HepG2 (cell line): Measurements from ENCODE around the gene ARHGEF1. TPM values are rescaled to one million over a fixed set of nuclear protein-coding genes. Genes with fewer than 3 reads are reported as not detected.
A peak's percentile ranks its signal among the peaks of the same experiment; 100 is the strongest.

ENCODE experiments used
- BORCS8-MEF2B ChIP-seq: sonication (generic); formaldehyde crosslinking; IDR thresholded peaks from 2 replicates; pipeline ENCODE4 v1.8.0; 2022; ENCODE audit warnings: mild to moderate bottlenecking, missing genetic modification reagents
- CENPX ChIP-seq: sonication (generic); formaldehyde crosslinking; IDR thresholded peaks from 2 replicates; pipeline ENCODE4 v1.9.0; 2021; ENCODE audit warnings: mild to moderate bottlenecking, missing genetic modification reagents, moderate library complexity
- CHD4 ChIP-seq: fragments of 200-600 bp; sonication (generic); IDR thresholded peaks from 2 replicates; pipeline ENCODE4 v1.7.0; 2017; ENCODE audit warnings: mild to moderate bottlenecking, low read length, borderline replicate concordance
- FOSL1 ChIP-seq: sonication (generic); formaldehyde crosslinking; IDR thresholded peaks from 2 replicates; pipeline ENCODE4 v1.9.0; 2021; ENCODE audit warnings: missing genetic modification reagents, borderline replicate concordance
- HOXA3 ChIP-seq: sonication (generic); formaldehyde crosslinking; IDR thresholded peaks from 2 replicates; pipeline ENCODE4 v1.5.0; 2020; ENCODE audit warnings: missing genetic modification reagents
- HOXA5 ChIP-seq: sonication (generic); formaldehyde crosslinking; IDR thresholded peaks from 2 replicates; pipeline ENCODE4 v1.4.0; 2020; ENCODE audit warnings: missing genetic modification reagents
- MAZ ChIP-seq, 2 experiments: sonication (generic) in 1 of 2; formaldehyde crosslinking in 1 of 2; IDR thresholded peaks; 2 replicates each; pipeline versions ENCODE4 v1.5.0 to v1.6.1; 2012 to 2020; ENCODE audit warnings: low read depth in 2 of 2, mild to moderate bottlenecking in 2 of 2, borderline replicate concordance in 1 of 2, improper control_type of control experiment in 1 of 2, low read length in 1 of 2, missing genetic modification reagents in 1 of 2, moderate library complexity in 1 of 2
- MTF1 ChIP-seq: sonication (generic); formaldehyde crosslinking; IDR thresholded peaks from 2 replicates; pipeline ENCODE4 v1.5.0; 2020; ENCODE audit warnings: missing genetic modification reagents
- ZNF143 ChIP-seq: sonication (generic); formaldehyde crosslinking; IDR thresholded peaks from 2 replicates; pipeline ENCODE4 v1.4.0; 2020; ENCODE audit warnings: missing genetic modification reagents
- ZNF3 ChIP-seq: IDR thresholded peaks from 2 replicates; pipeline ENCODE4 v1.7.0; 2017; ENCODE audit warnings: inconsistent platforms
- ZNF468 ChIP-seq: sonication (generic); formaldehyde crosslinking; IDR thresholded peaks from 2 replicates; pipeline ENCODE4 v1.8.0; 2022; ENCODE audit warnings: mild to moderate bottlenecking, moderate library complexity, missing genetic modification reagents
- ZNF556 ChIP-seq: sonication (generic); formaldehyde crosslinking; IDR thresholded peaks from 2 replicates; pipeline ENCODE4 v1.4.0; 2020; ENCODE audit warnings: mild to moderate bottlenecking, missing genetic modification reagents, borderline replicate concordance
- ZNF569 ChIP-seq: sonication (generic); formaldehyde crosslinking; IDR thresholded peaks from 2 replicates; pipeline ENCODE4 v1.5.0; 2020; ENCODE audit warnings: mild to moderate bottlenecking, missing genetic modification reagents, moderate library complexity, borderline replicate concordance
- ZNF720 ChIP-seq: sonication (generic); formaldehyde crosslinking; IDR thresholded peaks from 2 replicates; pipeline ENCODE4 v1.4.0; 2020; ENCODE audit warnings: missing genetic modification reagents
- polyA plus RNA-seq, 8 experiments: library from polyadenylated mRNA; depleted of rRNA in 3 of 8; stranded (reverse) in 7 of 8; unstranded in 1 of 8; fragments of >200 nt; fragmentation: Illumina TruSeq in 4 of 8; extraction: Trizol in 4 of 8; gene quantifications; 2 replicates each; pipeline versions ENCODE4 v1.2.1 to v1.2.3, GENCODE V29; 2011 to 2016; ENCODE audit warnings: low read depth in 4 of 8, missing spikeins in 1 of 8, mixed read lengths in 1 of 8; ENCODE audit not compliant: insufficient read depth in 1 of 8
- total RNA-seq, 5 experiments: library from RNA; depleted of rRNA; stranded (reverse); fragments of >200 nt; fragmentation: Illumina TruSeq; extraction: Trizol; gene quantifications; 2 replicates each; pipeline ENCODE4 v1.2.3, GENCODE V29; 2016; ENCODE audit warnings: low read depth in 1 of 5
- TF ChIP-seq, protein P1 (sequence below): sonication (generic); formaldehyde crosslinking; IDR thresholded peaks from 2 replicates; pipeline ENCODE4 v1.5.1; 2020; ENCODE audit warnings: mild to moderate bottlenecking, missing genetic modification reagents, borderline replicate concordance
- TF ChIP-seq, protein P2 (sequence below): IDR thresholded peaks from 2 replicates; pipeline ENCODE4 v1.6.1; 2012; ENCODE audit warnings: inconsistent platforms
- TF ChIP-seq, protein P3 (sequence below): sonication (generic); formaldehyde crosslinking; IDR thresholded peaks from 2 replicates; pipeline ENCODE4 v1.8.1; 2023; ENCODE audit warnings: mild to moderate bottlenecking, inconsistent platforms, moderate library complexity, missing genetic modification reagents, borderline replicate concordance
- TF ChIP-seq, protein P4 (sequence below): IDR thresholded peaks from 2 replicates; pipeline ENCODE4 v1.6.1; 2012; ENCODE audit warnings: low read length, improper control_type of control experiment
- TF ChIP-seq, protein P5 (sequence below): sonication (generic); formaldehyde crosslinking; IDR thresholded peaks from 2 replicates; pipeline ENCODE4 v1.4.0; 2020; ENCODE audit warnings: missing genetic modification reagents

ARHGEF1 gene
- total and polyA plus RNA-seq, 2 of the 13 experiments (the other 11 are each of a cell fraction or from before 2014, with no cell fraction given): 33.7 to 34.7 TPM

DNA sequence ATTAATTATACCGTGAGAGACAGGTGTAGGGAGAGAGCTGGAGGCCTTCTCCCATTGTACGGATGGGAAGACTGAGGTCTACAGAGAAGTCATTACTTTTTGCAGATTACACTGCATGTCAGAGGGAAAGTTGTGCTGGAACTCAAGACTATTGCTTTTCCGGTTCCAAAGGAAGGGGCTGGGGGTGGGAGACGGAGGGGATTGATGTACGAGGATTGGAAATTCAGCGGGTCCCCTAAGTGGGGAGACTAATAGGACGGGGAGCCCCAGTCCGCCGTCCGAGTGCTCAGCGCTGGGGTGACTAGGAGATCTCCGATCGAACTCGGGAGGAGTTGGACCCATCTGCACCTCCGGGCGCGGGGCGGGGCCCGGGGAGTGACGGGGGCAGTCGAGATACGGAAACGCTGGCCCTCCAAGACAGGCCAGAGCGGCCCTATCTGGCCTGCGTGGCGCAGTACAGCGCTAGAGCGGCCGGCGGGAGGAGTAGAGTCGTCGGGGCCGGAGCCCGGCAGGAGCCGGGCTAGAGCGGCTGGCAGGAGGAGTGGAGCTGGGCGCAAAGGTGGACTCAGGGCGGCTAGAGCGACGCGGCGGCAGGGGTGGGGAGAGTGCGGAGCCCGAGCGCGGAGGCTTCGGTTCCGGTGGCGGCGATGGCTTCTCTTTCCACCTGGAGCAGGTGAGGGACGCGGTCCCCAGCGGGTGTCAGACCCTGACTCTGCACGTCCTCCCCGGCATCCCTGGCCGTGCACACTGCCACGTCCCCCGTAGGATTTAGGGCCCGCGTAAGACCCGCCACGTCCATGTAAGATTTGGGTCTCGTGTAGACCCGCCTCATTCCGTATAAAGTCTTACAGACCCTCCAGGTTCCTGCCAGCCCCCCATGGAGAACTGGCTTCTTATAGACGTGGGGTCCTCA lies 1.1 kb downstream of the ARHGEF1 start (continued):
- TF ChIP-seq MAZ (IDR thresholded peaks at IDR 0.05; ENCODE audit: borderline replicate concordance, low read depth, low read length) (peak; percentile 96), MAZ (CRISPR knock-in tag; IDR thresholded peaks at IDR 0.05; ENCODE audit: low read depth) (peak; percentile 97), ZNF720 (CRISPR knock-in tag) (no peak), CENPX (CRISPR knock-in tag) (no peak), ZNF3 (CRISPR knock-in tag) (no peak), ZNF143 (CRISPR knock-in tag) (peak; percentile 72), HOXA3 (CRISPR knock-in tag) (peak; percentile 93), BORCS8-MEF2B (CRISPR knock-in tag) (peak; percentile 23; the same call in 1 of the 2 replicates), HOXA5 (CRISPR knock-in tag) (peak; percentile 94), FOSL1 (CRISPR knock-in tag) (peak; percentile 26; the same call in 1 of the 2 replicates), ZNF569 (CRISPR knock-in tag) (no peak), MTF1 (CRISPR knock-in tag) (peak; percentile 50; the same call in 1 of the 2 replicates), ZNF468 (CRISPR knock-in tag) (no peak), CHD4 (peak; percentile 100; the same call in 1 of the 2 replicates), ZNF556 (CRISPR knock-in tag) (0 out of 2 replicates have a peak, but pooled peaks have one; percentile 22)
- TF ChIP-seq, protein P1, sequence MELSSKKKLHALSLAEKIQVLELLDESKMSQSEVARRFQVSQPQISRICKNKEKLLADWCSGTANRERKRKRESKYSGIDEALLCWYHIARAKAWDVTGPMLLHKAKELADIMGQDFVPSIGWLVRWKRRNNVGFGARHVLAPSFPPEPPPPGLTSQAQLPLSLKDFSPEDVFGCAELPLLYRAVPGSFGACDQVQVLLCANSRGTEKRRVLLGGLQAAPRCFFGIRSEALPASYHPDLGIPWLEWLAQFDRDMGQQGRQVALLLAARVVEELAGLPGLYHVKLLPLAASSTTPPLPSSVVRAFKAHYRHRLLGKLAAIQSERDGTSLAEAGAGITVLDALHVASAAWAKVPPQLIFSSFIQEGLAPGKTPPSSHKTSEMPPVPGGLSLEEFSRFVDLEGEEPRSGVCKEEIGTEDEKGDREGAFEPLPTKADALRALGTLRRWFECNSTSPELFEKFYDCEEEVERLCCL: 0 out of 2 replicates have a peak, but pooled peaks have one; percentile 31
- TF ChIP-seq, protein P2, sequence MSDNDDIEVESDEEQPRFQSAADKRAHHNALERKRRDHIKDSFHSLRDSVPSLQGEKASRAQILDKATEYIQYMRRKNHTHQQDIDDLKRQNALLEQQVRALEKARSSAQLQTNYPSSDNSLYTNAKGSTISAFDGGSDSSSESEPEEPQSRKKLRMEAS: peak; percentile 49; the same call in 1 of the 2 replicates
- TF ChIP-seq, protein P3, sequence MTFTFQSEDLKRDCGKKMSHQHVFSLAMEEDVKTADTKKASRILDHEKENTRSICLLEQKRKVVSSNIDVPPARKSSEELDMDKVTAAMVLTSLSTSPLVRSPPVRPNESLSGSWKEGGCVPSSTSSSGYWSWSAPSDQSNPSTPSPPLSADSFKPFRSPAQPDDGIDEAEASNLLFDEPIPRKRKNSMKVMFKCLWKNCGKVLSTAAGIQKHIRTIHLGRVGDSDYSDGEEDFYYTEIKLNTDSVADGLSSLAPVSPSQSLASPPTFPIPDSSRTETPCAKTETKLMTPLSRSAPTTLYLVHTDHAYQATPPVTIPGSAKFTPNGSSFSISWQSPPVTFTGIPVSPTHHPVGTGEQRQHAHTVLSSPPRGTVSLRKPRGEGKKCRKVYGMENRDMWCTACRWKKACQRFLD: no peak
- TF ChIP-seq, protein P4, sequence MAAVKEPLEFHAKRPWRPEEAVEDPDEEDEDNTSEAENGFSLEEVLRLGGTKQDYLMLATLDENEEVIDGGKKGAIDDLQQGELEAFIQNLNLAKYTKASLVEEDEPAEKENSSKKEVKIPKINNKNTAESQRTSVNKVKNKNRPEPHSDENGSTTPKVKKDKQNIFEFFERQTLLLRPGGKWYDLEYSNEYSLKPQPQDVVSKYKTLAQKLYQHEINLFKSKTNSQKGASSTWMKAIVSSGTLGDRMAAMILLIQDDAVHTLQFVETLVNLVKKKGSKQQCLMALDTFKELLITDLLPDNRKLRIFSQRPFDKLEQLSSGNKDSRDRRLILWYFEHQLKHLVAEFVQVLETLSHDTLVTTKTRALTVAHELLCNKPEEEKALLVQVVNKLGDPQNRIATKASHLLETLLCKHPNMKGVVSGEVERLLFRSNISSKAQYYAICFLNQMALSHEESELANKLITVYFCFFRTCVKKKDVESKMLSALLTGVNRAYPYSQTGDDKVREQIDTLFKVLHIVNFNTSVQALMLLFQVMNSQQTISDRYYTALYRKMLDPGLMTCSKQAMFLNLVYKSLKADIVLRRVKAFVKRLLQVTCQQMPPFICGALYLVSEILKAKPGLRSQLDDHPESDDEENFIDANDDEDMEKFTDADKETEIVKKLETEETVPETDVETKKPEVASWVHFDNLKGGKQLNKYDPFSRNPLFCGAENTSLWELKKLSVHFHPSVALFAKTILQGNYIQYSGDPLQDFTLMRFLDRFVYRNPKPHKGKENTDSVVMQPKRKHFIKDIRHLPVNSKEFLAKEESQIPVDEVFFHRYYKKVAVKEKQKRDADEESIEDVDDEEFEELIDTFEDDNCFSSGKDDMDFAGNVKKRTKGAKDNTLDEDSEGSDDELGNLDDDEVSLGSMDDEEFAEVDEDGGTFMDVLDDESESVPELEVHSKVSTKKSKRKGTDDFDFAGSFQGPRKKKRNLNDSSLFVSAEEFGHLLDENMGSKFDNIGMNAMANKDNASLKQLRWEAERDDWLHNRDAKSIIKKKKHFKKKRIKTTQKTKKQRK: no peak
- TF ChIP-seq, protein P5, sequence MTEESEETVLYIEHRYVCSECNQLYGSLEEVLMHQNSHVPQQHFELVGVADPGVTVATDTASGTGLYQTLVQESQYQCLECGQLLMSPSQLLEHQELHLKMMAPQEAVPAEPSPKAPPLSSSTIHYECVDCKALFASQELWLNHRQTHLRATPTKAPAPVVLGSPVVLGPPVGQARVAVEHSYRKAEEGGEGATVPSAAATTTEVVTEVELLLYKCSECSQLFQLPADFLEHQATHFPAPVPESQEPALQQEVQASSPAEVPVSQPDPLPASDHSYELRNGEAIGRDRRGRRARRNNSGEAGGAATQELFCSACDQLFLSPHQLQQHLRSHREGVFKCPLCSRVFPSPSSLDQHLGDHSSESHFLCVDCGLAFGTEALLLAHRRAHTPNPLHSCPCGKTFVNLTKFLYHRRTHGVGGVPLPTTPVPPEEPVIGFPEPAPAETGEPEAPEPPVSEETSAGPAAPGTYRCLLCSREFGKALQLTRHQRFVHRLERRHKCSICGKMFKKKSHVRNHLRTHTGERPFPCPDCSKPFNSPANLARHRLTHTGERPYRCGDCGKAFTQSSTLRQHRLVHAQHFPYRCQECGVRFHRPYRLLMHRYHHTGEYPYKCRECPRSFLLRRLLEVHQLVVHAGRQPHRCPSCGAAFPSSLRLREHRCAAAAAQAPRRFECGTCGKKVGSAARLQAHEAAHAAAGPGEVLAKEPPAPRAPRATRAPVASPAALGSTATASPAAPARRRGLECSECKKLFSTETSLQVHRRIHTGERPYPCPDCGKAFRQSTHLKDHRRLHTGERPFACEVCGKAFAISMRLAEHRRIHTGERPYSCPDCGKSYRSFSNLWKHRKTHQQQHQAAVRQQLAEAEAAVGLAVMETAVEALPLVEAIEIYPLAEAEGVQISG: peak; percentile 100
